Spleen (tissue), 11 donors: ENCODE results near the gene TSPAN12. TPM values are rescaled to one million over a fixed set of nuclear protein-coding genes. Genes with fewer than 3 reads are reported as not detected.
A peak's percentile ranks its signal among the peaks of the same experiment; 100 is the strongest.
"Not testable (repeated sequence)": the region's sequence is repeated elsewhere in the genome, so short reads cannot be mapped to it uniquely, and the experiment has no call there.

Experiments
- DNase-seq: peaks from one replicate; pipeline ENCODE4 v3.0.0-alpha.2; 2020
- H3K27ac ChIP-seq, 8 donors: fragments of 200-600 bp; sonication (generic) in 7 of 8; 1 replicate in 4 of 8; 2 replicates in 4 of 8; pipeline versions ENCODE4 v1.5.0 to v1.8.0; 2016 to 2021; ENCODE audit warnings: inconsistent platforms in 4 of 8, mild to moderate bottlenecking in 4 of 8, moderate library complexity in 1 of 8
- H3K27me3 ChIP-seq, 7 donors: fragments of 200-600 bp; sonication (generic) in 6 of 7; replicated peaks in 1 of 7; 1 replicate in 4 of 7; 2 replicates in 3 of 7; pipeline versions ENCODE4 v1.5.0 to v1.8.0; 2016 to 2021; ENCODE audit warnings: inconsistent platforms in 3 of 7, mild to moderate bottlenecking in 1 of 7
- H3K36me3 ChIP-seq, 6 donors: fragments of 200-600 bp; sonication (generic) in 5 of 6; 1 replicate in 4 of 6; 2 replicates in 2 of 6; pipeline versions ENCODE4 v1.5.0 to v1.8.0; 2016 to 2021; ENCODE audit warnings: inconsistent platforms in 2 of 6
- H3K4me1 ChIP-seq, 6 donors: fragments of 200-600 bp; sonication (generic) in 5 of 6; 1 replicate in 3 of 6; 2 replicates in 3 of 6; pipeline versions ENCODE4 v1.5.0 to v1.8.0; 2016 to 2021; ENCODE audit warnings: inconsistent platforms in 3 of 6
- H3K4me3 ChIP-seq, 8 donors: fragments of 200-600 bp; sonication (generic) in 7 of 8; 1 replicate in 4 of 8; 2 replicates in 4 of 8; pipeline versions ENCODE4 v1.5.0 to v1.8.0; 2016 to 2021; ENCODE audit warnings: inconsistent platforms in 4 of 8, mild to moderate bottlenecking in 4 of 8, moderate library complexity in 2 of 8
- H3K9me3 ChIP-seq, 8 donors: fragments of 200-600 bp; sonication (generic) in 7 of 8; 1 replicate in 4 of 8; 2 replicates in 4 of 8; pipeline versions ENCODE4 v1.5.0 to v1.8.0; 2016 to 2021; ENCODE audit warnings: inconsistent platforms in 4 of 8
- CTCF ChIP-seq, 11 experiments: fragments of 200-600 bp in 7 of 11; fragments of 450-650 bp in 4 of 11; sonication (generic) in 4 of 11; IDR thresholded peaks in 8 of 11; conservative IDR thresholded peaks in 3 of 11; 1 replicate in 7 of 11; 2 replicates in 4 of 11; pipeline versions ENCODE4 v1.4.0 to v1.8.0; 2016 to 2021; ENCODE audit warnings: antibody characterized with exemption in 11 of 11, inconsistent platforms in 4 of 11, mild to moderate bottlenecking in 1 of 11
- POLR2A ChIP-seq, 3 donors: fragments of 450-650 bp; IDR thresholded peaks; one replicate each; pipeline ENCODE4 v1.5.1; 2017; ENCODE audit warnings: antibody characterized with exemption in 3 of 3, mild to moderate bottlenecking in 1 of 3
- POLR2AphosphoS5 ChIP-seq, 3 donors: sonication (generic); formaldehyde crosslinking; IDR thresholded peaks; one replicate each; pipeline ENCODE4 v1.5.1; 2017; ENCODE audit warnings: antibody characterized with exemption in 3 of 3
- WGBS, 5 donors: extraction: QIAGEN DNeasy Blood & Tissue Kit in 3 of 5; methylation state at CpG; one replicate each; pipeline versions ENCODE4 v1.1.5 to v1.1.7; 2013 to 2018; 5-methylcytosine and 5-hydroxymethylcytosine counted together
- intact Hi-C: fragments of 100-400 bp; cut with DNase I; formaldehyde crosslinking; loops from one replicate; pipeline ENCODE4 v1.15.0; 2023; ENCODE audit warnings: low total_unique reads
- polyA plus RNA-seq, 3 donors: library from polyadenylated mRNA; stranded (reverse); fragments of 200-250 nt; gene quantifications; one replicate each; pipeline ENCODE4 v1.2.1, GENCODE V29; 2013
- total RNA-seq, 7 donors: library from RNA; depleted of rRNA in 3 of 7; stranded (reverse); fragments of >200 nt in 3 of 7; fragmentation: NEBNext Ultra II Directional in 4 of 7; extraction: Animal tissue kit (Norgen Biotek cat#: 25700) in 4 of 7; gene quantifications; one replicate each; pipeline versions ENCODE4 v1.1.0 to v1.2.1, GENCODE V29; 2016 to 2021
- donor health status: healthy with polysubstance abuse.
- donor health status: DM: no; HTN: no; CAD: no; lungs with moderate emphysema.
- donor health status: DM: no; HTN: no; CAD: no.
- donor health status: Bipolar disorder and iron deficiency.
- donor health status: healthy.
- donor health status: DM: no; HTN: no; CAD: no.
- donor health status: DM: yes; HTN: yes; CAD: no.

TSPAN12 gene
- total and polyA plus RNA-seq, 10 donors: 4.7 to 61.2 (median 41.4) TPM

GRCh38 chr7:120780938-120781337 lies 77.0 kb downstream of the TSPAN12 start:
- H3K4me1 ChIP-seq: no peaks in the 10 kb centered on the region
- intact Hi-C loops: no loop called here
- DNase-seq: no peak
- H3K9me3 ChIP-seq: no peaks in the 10 kb centered on the region
- 85 to 90% (median 88%) methylated on average over 6 of the region's 6 CpGs for WGBS, 5 donors
- H3K4me3 ChIP-seq: no peak overlapping the region
- no peaks in the 10 kb centered on the region for H3K36me3 ChIP-seq
- no peaks in the 10 kb centered on the region for H3K27me3 ChIP-seq
- TF ChIP-seq CTCF (IDR thresholded peaks at IDR 0.05 in 8 of 11, conservative IDR thresholded peaks at IDR 0.05 in 3 of 11) (no peak), POLR2A (IDR thresholded peaks at IDR 0.05) (no peak), POLR2AphosphoS5 (IDR thresholded peaks at IDR 0.05) (no peak)
- H3K27ac ChIP-seq: no peak overlapping the region

DNA sequence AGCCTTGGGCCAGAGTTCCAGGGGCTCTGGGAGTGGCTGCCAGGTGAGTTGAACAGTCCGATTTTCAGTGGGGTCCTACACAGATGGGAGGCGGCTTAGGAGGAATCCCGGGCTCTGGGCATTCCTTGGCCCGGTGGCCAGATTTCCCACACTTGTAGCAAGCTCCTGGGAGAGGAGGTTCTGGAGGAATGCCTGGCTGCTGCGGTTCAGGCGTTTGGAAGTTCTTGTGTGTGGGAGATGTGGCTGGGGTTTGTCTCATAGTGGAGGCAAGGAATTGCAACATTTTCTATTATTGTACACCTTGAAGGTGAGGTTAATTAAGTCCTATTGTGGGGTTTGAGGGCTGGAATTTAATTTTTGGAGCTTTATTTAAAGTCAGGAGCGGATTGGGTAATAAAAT lies 77.5 kb downstream of the TSPAN12 start:
- H3K36me3 ChIP-seq, H3K9me3 ChIP-seq, H3K27ac ChIP-seq, H3K27me3 ChIP-seq, H3K4me3 ChIP-seq, DNase-seq, H3K4me1 ChIP-seq, intact Hi-C loops: not testable (repeated sequence)
- 83 to 92% (median 86%) methylated on average over 7 of the region's 7 CpGs for WGBS, 5 donors

- intact Hi-C loops, H3K27me3 ChIP-seq, H3K36me3 ChIP-seq, H3K9me3 ChIP-seq, H3K27ac ChIP-seq, DNase-seq, H3K4me1 ChIP-seq, H3K4me3 ChIP-seq: not testable (repeated sequence)
- 81 to 89% (median 88%) methylated on average over 8 of the region's 8 CpGs for WGBS, 5 donors
Measured at GRCh38 chr7:120779078-120779477, 78.9 kb downstream of the TSPAN12 start.

DNA sequence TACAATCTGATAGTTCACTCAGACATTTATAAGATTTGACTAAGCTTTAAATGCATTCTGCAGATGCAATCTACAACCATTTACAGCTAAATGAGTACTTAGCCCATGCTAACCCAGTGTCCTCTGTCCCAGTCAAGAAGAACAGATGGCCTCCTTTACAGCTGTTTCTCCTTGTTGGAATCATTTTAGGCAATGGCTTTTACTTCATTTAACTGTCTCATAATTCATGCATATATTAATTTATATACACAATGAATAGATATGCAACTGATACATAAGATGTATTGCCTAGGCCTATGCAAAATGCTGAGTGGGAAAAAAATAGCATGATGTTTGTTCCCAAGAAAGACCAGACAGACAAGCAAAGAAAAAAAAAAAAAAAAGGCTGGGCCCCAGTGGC lies 82.2 kb downstream of the TSPAN12 start:
- H3K27ac ChIP-seq: peak overlapping the region in 1 of 8 donors; percentile 50
- no peak for TF ChIP-seq POLR2A (IDR thresholded peaks at IDR 0.05)
- no peak for TF ChIP-seq POLR2AphosphoS5 (IDR thresholded peaks at IDR 0.05)
- TF ChIP-seq CTCF (IDR thresholded peaks at IDR 0.05 in 8 of 11, conservative IDR thresholded peaks at IDR 0.05 in 3 of 11): no peak
- no peak overlapping the region for H3K4me3 ChIP-seq
- no peaks in the 10 kb centered on the region for H3K9me3 ChIP-seq
- intact Hi-C loops: no loop called here
- H3K4me1 ChIP-seq: no peaks in the 10 kb centered on the region
- H3K36me3 ChIP-seq: no peaks in the 10 kb centered on the region
- no peak for DNase-seq
- no peaks in the 10 kb centered on the region for H3K27me3 ChIP-seq

GRCh38 chr7:120774481-120774880 lies 83.5 kb downstream of the TSPAN12 start:
- H3K36me3 ChIP-seq: no peaks in the 10 kb centered on the region
- no peak overlapping the region for H3K4me3 ChIP-seq
- H3K9me3 ChIP-seq: no peaks in the 10 kb centered on the region
- H3K27me3 ChIP-seq: no peaks in the 10 kb centered on the region
- TF ChIP-seq POLR2A (IDR thresholded peaks at IDR 0.05): no peak
- no peak for TF ChIP-seq CTCF (IDR thresholded peaks at IDR 0.05 in 8 of 11, conservative IDR thresholded peaks at IDR 0.05 in 3 of 11)
- TF ChIP-seq POLR2AphosphoS5 (IDR thresholded peaks at IDR 0.05): no peak
- DNase-seq: no peak
- H3K27ac ChIP-seq: no peak overlapping the region
- 72 to 91% (median 86%) methylated on average over 3 of the region's 3 CpGs for WGBS, 5 donors
- H3K4me1 ChIP-seq: no peaks in the 10 kb centered on the region
- intact Hi-C loops: no loop called here
